Fibroblast of skin of back (primary cell): ENCODE results near the gene GOLPH3.

ENCODE experiments used
- DNase-seq: peaks from one replicate; pipeline ENCODE4 v3.0.0-alpha.2; 2013

The GOLPH3 gene

GRCh38 chr5:32170303-32171151 lies 3.6 kb downstream of the GOLPH3 start:
- peak; percentile 89 for DNase-seq

- DNase-seq = no peak
Observed at GRCh38 chr5:32168460-32169033, 5.6 kb downstream of the GOLPH3 start.

GRCh38 chr5:32165597-32165996 lies 8.5 kb downstream of the GOLPH3 start:
- DNase-seq = no peak

- no peak for DNase-seq
Observed at GRCh38 chr5:32163785-32164184, 10.3 kb downstream of the GOLPH3 start.

- no peak for DNase-seq
Observed at GRCh38 chr5:32163053-32163452, 11.1 kb downstream of the GOLPH3 start.

GRCh38 chr5:32160228-32160627 lies 13.9 kb downstream of the GOLPH3 start:
- no peak for DNase-seq

- DNase-seq = no peak
Observed at GRCh38 chr5:32159328-32160072, 14.6 kb downstream of the GOLPH3 start.

GRCh38 chr5:32158679-32158975 lies 15.5 kb downstream of the GOLPH3 start:
- no peak for DNase-seq

GRCh38 chr5:32157078-32157477 lies 17.0 kb downstream of the GOLPH3 start:
- no peak for DNase-seq

GRCh38 chr5:32156635-32157034 lies 17.5 kb downstream of the GOLPH3 start:
- DNase-seq = no peak

- DNase-seq = no peak
Observed at GRCh38 chr5:32155211-32155610, 18.9 kb downstream of the GOLPH3 start.

- DNase-seq = peak; percentile 28
Observed at GRCh38 chr5:32153723-32154122, 20.4 kb downstream of the GOLPH3 start.

- no peak for DNase-seq
Observed at GRCh38 chr5:32151198-32151597, 22.9 kb downstream of the GOLPH3 start.

- no peak for DNase-seq
Observed at GRCh38 chr5:32150366-32150765, 23.8 kb downstream of the GOLPH3 start.

- DNase-seq = no peak
Observed at GRCh38 chr5:32147959-32148358, 26.2 kb downstream of the GOLPH3 start.

- DNase-seq = no peak
Observed at GRCh38 chr5:32147236-32147635, 26.9 kb downstream of the GOLPH3 start.

- no peak for DNase-seq
Observed at GRCh38 chr5:32145378-32145777, 28.7 kb downstream of the GOLPH3 start.

GRCh38 chr5:32144378-32145207 lies 29.5 kb downstream of the GOLPH3 start:
- no peak for DNase-seq

GRCh38 chr5:32143617-32144377 lies 30.3 kb downstream of the GOLPH3 start:
- DNase-seq = no peak

- DNase-seq = no peak
Observed at GRCh38 chr5:32138839-32139493, 35.2 kb downstream of the GOLPH3 start.

- DNase-seq = no peak
Observed at GRCh38 chr5:32136342-32136741, 37.8 kb downstream of the GOLPH3 start.

GRCh38 chr5:32135086-32135485 lies 39.0 kb downstream of the GOLPH3 start:
- no peak for DNase-seq
